Keratinocyte (primary cell): ENCODE data around the gene CHCHD5. TPM values are rescaled to one million over a fixed set of nuclear protein-coding genes. Genes with fewer than 3 reads are reported as not detected.

Experiments
- DNase-seq: peaks from one replicate; pipeline ENCODE4 v3.0.0-alpha.2; 2011; ENCODE audit warnings: low read depth, missing footprints, low spot score
- FAIRE-seq: peaks from 2 replicates; lab custom pipeline; 2011; peaks lifted over from hg19 to GRCh38; lab: Jason Lieb, UNC
- H2AFZ ChIP-seq: 2 replicates; pipeline ENCODE4 v1.6.0; 2012; ENCODE audit warnings: low read length, control low read depth, inconsistent platforms; ENCODE audit not compliant: control insufficient read depth
- H3K27ac ChIP-seq: 2 replicates; pipeline ENCODE4 v1.5.1; 2011; ENCODE audit warnings: low read length; ENCODE audit not compliant: control insufficient read depth, insufficient read depth
- H3K27me3 ChIP-seq: 3 replicates; pipeline ENCODE4 v1.6.0; 2011; ENCODE audit warnings: low read length; ENCODE audit not compliant: control insufficient read depth, insufficient read depth; ENCODE audit errors: extremely low read depth
- H3K36me3 ChIP-seq, 2 experiments: 2 replicates in 1 of 2; 3 replicates in 1 of 2; pipeline ENCODE4 v1.5.1; 2011; ENCODE audit warnings: low read length in 2 of 2, mild to moderate bottlenecking in 1 of 2; ENCODE audit not compliant: control insufficient read depth in 2 of 2, insufficient read depth in 2 of 2; ENCODE audit errors: extremely low read depth in 1 of 2
- H3K4me1 ChIP-seq: 3 replicates; pipeline ENCODE4 v1.5.1; 2011; ENCODE audit warnings: low read length; ENCODE audit not compliant: control insufficient read depth, insufficient read depth; ENCODE audit errors: extremely low read depth
- H3K4me2 ChIP-seq: 3 replicates; pipeline ENCODE4 v1.6.0; 2011; ENCODE audit warnings: low read depth, low read length; ENCODE audit not compliant: control insufficient read depth, insufficient read depth; ENCODE audit errors: extremely low read depth
- H3K4me3 ChIP-seq, 3 experiments: fragments of 200-600 bp in 1 of 3; sonication (generic) in 1 of 3; 2 replicates in 2 of 3; 3 replicates in 1 of 3; pipeline ENCODE4 v1.5.1; 2011 to 2016; ENCODE audit warnings: low read length in 3 of 3, mild to moderate bottlenecking in 3 of 3, control low read depth in 2 of 3, inconsistent platforms in 1 of 3, low read depth in 1 of 3, mixed read lengths in 1 of 3, mixed run types in 1 of 3, moderate library complexity in 1 of 3; ENCODE audit not compliant: control insufficient read depth in 2 of 3, insufficient read depth in 2 of 3; ENCODE audit errors: extremely low read depth in 1 of 3
- H3K79me2 ChIP-seq: 2 replicates; pipeline ENCODE4 v1.6.0; 2012; ENCODE audit warnings: low read length; ENCODE audit not compliant: control insufficient read depth, insufficient read depth
- H3K9ac ChIP-seq: 3 replicates; pipeline ENCODE4 v1.6.0; 2011; ENCODE audit warnings: low read length; ENCODE audit not compliant: control insufficient read depth, insufficient read depth; ENCODE audit errors: extremely low read depth
- H3K9me1 ChIP-seq: 3 replicates; pipeline ENCODE4 v1.6.0; 2011; ENCODE audit warnings: low read length; ENCODE audit not compliant: control insufficient read depth, insufficient read depth; ENCODE audit errors: extremely low read depth
- H3K9me3 ChIP-seq: 2 replicates; pipeline ENCODE4 v1.5.1; 2012; ENCODE audit warnings: low read depth, low read length; ENCODE audit not compliant: control insufficient read depth
- H4K20me1 ChIP-seq: 3 replicates; pipeline ENCODE4 v1.6.0; 2011; ENCODE audit warnings: low read length; ENCODE audit not compliant: control insufficient read depth, insufficient read depth; ENCODE audit errors: extremely low read depth
- CTCF ChIP-seq, 3 experiments: IDR thresholded peaks in 1 of 3; conservative IDR thresholded peaks in 1 of 3; optimal IDR thresholded peaks in 1 of 3; 2 replicates in 2 of 3; 3 replicates in 1 of 3; pipeline versions ENCODE3 to v1.5.1; 2011; ENCODE audit warnings: low read length in 3 of 3, mild to moderate bottlenecking in 3 of 3, moderate library complexity in 2 of 3, control low read depth in 1 of 3, inconsistent platforms in 1 of 3; ENCODE audit not compliant: insufficient read depth in 2 of 3; ENCODE audit errors: extremely low read depth in 1 of 3
- EZH2 ChIP-seq: IDR thresholded peaks from one replicate; pipeline ENCODE4 v1.6.1; 2012; ENCODE audit warnings: inconsistent platforms, mild to moderate bottlenecking, low read length, moderate library complexity
- dilution Hi-C: fragments of 300-500 bp; cut with MboI; formaldehyde crosslinking; loops from one replicate; pipeline ENCODE4 v1.7.0; 2020; ENCODE audit warnings: low sequenced_read_pairs; ENCODE audit not compliant: extremely low pct_ligation_motif_present
- polyA plus RNA-seq, 5 experiments: library from polyadenylated mRNA; depleted of rRNA in 3 of 5; stranded (reverse) in 3 of 5; stranded (forward) in 1 of 5; unstranded in 1 of 5; fragments of >200 nt; gene quantifications; 1 replicate in 1 of 5; 2 replicates in 3 of 5; 3 replicates in 1 of 5; pipeline versions ENCODE4 v1.2.1 to v1.2.3, GENCODE V29; 2011 to 2012; ENCODE audit warnings: missing spikeins in 2 of 5, low read depth in 1 of 5, low replicate concordance in 1 of 5

The CHCHD5 gene
- polyA plus RNA-seq, 1 donor (not counting 4 experiments of a cell fraction or from before 2014, with no cell fraction given): 17.6 TPM

DNA sequence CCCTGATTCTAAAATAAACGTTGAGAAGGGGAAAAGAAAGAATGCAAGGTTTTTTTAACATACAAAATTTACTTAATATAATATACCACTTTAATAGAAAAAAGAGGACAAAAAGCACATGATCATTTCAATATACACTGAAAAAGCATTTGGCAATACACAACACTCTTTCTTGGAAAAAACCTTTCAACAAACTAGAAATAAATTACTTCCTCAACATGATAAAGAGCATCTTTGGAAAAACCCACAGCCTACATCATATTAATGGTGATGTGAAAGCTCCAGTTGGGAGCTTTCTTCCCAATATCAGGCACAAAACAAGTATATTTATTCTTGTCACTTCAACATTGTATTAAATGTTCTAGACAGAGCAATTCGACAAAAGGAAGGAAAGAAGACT, 45.1 kb upstream of the CHCHD5 start:
- FAIRE-seq: no peak
- dilution Hi-C loops: no loop called here
- H3K27ac ChIP-seq: no peak overlapping the region
- H3K4me3 ChIP-seq: no peak overlapping the region
- no peaks in the 10 kb centered on the region for H3K9me1 ChIP-seq
- H3K27me3 ChIP-seq: no peaks in the 10 kb centered on the region
- TF ChIP-seq EZH2 (no peak), CTCF (optimal IDR thresholded peaks at IDR 0.05 in 1 of 3, IDR thresholded peaks at IDR 0.05 in 1 of 3, conservative IDR thresholded peaks at IDR 0.05 in 1 of 3; ENCODE audit: extremely low read depth in 1 of 3, insufficient read depth in 2 of 3, low read length in 3 of 3) (no peak)
- DNase-seq: no peak
- H2AFZ ChIP-seq: no peak overlapping the region
- peaks cover 12% of the 10 kb centered on the region for H3K4me1 ChIP-seq
- no peak overlapping the region for H3K4me2 ChIP-seq
- H4K20me1 ChIP-seq: peaks cover 4% of the 10 kb centered on the region
- H3K36me3 ChIP-seq: no peaks in the 10 kb centered on the region
- no peak overlapping the region for H3K9ac ChIP-seq
- H3K79me2 ChIP-seq: peaks cover 20% of the 10 kb centered on the region
- no peaks in the 10 kb centered on the region for H3K9me3 ChIP-seq

GRCh38 chr2:112540906-112541305, 43.5 kb upstream of the CHCHD5 start:
- no peak for TF ChIP-seq EZH2
- no peak for TF ChIP-seq CTCF (optimal IDR thresholded peaks at IDR 0.05 in 1 of 3, IDR thresholded peaks at IDR 0.05 in 1 of 3, conservative IDR thresholded peaks at IDR 0.05 in 1 of 3; ENCODE audit: extremely low read depth in 1 of 3, insufficient read depth in 2 of 3, low read length in 3 of 3)
- Histone ChIP-seq H3K9ac (no peak overlapping the region), H3K4me1 (peaks cover 12% of the 10 kb centered on the region), H4K20me1 (peaks cover 4% of the 10 kb centered on the region), H3K4me3 (no peak overlapping the region), H3K36me3 (peaks cover 1% of the 10 kb centered on the region in 2 experiments), H3K79me2 (peaks cover 36% of the 10 kb centered on the region), H3K27me3 (no peaks in the 10 kb centered on the region), H3K9me3 (no peaks in the 10 kb centered on the region), H3K27ac (no peak overlapping the region), H3K4me2 (no peak overlapping the region), H2AFZ (no peak overlapping the region), H3K9me1 (no peaks in the 10 kb centered on the region)
- no peak for DNase-seq
- dilution Hi-C loops: no loop called here
- no peak for FAIRE-seq
